Measurements from ENCODE around the gene SLC39A11. TPM values are rescaled to one million over a fixed set of nuclear protein-coding genes. Genes with fewer than 3 reads are reported as not detected.

The SLC39A11 gene
- total RNA-seq, 1 donor from 2014 or later: 8.2 TPM

- FAIRE-seq: no peak
- no peak for DNase-seq (ENCODE audit: low spot score in 2 of 2)
These were observed 39.6 kb downstream of the SLC39A11 start for GRCh38 chr17:73052923-73053322.

- no peak for DNase-seq (ENCODE audit: low spot score in 2 of 2)
- FAIRE-seq: no peak
These were observed 41.7 kb downstream of the SLC39A11 start for GRCh38 chr17:73050797-73051196.

DNA sequence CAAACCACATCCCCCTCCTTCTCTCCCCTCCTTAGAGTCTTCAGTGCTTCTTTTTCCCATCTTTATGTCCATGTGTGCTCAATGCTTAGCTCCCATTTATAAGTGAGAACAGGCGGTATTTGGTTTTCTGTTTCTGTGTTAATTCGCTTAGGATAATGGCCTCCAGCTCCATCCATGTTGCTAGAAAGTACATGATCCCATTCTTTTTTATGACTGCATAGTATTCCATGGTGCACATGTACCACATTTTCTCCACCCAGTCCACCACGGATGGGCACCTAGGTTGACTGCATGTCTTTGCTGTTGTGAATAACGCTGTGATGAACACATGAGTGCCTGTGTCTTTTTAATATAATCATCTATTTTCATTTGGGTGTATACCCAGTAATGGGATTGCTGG, 44.3 kb downstream of the SLC39A11 start:
- DNase-seq (ENCODE audit: low spot score in 2 of 2) (no peak), FAIRE-seq (no peak)

- DNase-seq (ENCODE audit: low spot score in 2 of 2): no peak
- no peak for FAIRE-seq
These were observed 46.8 kb downstream of the SLC39A11 start for GRCh38 chr17:73045724-73046123.

DNA sequence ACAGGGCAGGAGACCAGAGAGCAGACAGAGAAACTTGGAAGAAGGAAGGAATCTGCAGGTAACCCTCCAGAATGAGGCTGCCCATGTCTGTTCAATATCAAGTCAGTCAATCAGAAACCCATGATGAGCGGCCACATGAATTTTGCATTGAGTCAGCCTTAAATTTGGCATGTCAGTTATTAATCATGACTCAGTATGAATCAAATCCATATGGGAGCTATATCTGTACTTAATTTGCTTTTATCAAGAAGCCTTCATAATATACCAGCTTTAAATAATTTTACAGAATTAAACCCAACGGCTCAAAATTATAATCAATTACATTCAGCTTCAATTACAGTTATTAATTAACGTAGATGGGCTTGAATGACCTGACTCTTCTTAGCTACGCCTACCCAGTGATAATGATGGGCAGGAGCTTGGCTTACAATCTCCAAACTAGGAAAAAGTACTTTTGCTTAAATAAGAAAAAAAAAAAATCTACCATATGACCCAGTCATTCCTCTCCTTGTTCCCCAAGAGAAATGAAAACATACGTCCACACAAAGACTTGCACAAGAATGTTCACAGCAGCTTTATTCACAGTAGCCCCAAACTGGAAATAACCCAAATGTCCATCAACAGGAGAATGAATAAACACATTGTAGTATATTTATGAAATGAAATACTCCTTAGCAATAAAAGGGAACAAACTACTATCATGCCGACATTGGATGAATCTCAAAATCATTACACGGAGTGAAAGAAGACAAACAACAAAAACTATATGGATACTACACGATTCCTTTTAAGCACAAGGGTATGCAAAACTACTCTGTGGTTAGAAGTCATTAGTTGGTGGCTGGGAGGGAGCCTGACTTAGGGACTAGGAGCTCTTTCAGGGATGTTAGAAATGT, 48.6 kb downstream of the SLC39A11 start:
- no peak for FAIRE-seq
- DNase-seq (ENCODE audit: low spot score in 2 of 2): no peak

DNA sequence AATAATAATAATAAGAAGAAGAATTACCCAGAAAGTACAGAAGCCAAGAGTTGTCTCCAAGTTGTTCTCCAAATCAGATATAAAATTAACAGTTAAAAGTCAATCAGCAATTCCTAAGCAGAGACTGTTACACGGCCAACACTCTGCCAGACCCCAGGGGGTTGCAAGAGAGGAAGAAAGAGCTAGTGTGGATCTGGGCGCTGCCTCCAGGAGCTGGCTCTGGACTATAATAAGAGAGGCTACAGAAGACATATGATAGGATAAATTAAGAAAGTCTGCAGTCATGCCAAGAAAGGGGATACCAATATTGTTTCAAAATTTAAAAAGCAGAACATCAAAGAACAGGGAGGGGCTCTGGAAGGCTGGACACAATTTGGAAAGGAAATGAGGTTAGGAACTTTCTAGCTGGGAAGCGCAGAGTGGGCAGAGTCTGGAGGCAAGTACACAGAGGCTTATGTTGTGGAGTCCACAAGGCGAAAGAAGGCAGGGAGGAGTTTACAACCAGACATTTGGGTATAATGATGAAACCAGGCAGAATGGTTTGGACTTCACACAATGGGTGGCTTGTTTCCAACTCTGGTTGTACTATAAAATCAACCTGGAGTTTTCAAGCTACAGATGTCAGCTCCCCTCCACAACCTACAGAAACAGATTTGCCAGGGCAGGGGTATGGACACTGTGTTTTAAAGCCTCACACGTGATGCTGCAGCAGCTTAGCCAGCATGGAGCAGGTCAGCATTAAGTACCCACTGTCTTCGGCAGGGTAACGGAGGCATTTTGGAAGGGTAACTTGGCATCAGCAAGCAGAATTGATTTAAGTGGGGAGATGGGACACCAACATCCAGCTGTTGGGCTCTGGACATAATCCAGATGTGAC, 49.4 kb downstream of the SLC39A11 start:
- no peak for FAIRE-seq
- no peak for DNase-seq (ENCODE audit: low spot score in 2 of 2)

DNA sequence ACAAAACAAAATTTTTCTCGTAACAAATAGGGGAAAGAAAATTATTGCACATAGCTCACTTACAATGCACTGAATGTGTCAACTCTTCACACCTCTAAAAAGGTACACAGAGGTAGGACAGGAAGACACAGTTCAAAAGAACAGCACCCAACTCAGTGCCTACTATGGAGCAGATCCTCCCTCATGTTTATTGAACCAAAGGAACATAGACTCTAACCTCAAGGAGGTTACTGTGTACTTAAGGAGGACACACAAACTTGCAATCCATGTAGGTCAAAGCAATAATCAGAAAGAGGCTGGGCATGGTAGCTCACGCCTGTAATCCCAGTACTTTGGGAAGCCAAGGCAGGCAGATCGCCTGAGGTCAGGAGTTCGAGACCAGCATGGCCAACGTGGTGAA, 50.3 kb downstream of the SLC39A11 start:
- FAIRE-seq: no peak
- no peak for DNase-seq (ENCODE audit: low spot score in 2 of 2)

DNA sequence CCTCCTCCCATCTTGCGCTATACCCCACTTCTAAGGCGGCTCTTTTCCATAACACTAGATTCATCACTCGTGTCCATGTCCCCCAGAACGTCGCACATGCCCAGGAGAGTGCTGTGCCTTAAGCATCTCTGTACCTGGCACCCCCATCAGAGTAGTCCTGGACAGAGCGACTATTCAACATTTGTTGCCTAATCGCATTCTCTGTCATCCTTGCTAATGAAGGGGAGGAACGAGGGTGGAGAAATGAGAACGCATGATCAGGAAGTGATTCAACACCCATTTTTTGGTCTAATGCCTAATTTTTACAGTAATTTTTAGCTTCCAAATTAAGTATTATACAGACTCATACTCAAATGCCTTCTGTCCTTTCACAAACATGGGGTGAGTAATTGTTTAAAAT, 53.2 kb downstream of the SLC39A11 start:
- DNase-seq (ENCODE audit: low spot score in 2 of 2): no peak
- no peak for FAIRE-seq

DNA sequence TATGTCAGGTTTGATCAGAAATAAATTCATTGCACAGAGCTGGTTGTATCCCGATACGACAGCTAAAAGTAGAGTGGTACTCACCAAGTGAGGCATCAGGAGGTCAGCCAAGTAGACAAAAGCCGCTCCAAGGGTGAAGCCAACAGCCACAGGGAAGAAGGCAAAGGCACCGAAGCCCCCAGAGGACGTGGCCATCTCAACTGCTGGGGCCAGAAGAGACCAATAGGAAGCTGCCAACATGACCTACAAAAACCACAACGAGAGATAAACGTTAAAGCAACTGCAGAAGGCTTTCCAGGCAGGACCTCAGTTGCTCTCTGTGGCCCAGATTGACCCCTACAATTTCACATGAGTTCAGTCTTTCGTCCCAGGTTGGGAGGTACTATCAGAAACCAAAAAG, 61.0 kb downstream of the SLC39A11 start:
- FAIRE-seq (no peak), DNase-seq (ENCODE audit: low spot score in 2 of 2) (no peak)

DNA sequence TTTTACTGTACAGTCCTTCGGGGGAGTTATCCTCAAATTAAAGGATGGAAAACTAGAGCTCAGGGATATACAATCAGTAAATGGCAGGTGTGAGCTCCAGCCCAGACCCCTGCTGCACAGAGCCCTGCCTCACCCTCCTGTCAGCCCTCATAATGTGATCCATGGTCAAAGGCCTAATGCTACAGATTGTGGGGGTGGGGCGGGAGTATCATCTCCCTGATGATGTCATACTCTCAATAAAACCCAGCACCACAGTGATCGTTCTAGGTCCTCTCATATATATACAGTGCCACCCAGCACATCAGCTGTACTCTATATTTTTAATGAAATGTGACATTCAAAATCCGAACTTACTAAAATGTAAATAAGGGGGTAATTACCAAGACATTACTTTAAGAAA, 61.5 kb downstream of the SLC39A11 start:
- FAIRE-seq (no peak), DNase-seq (ENCODE audit: low spot score in 2 of 2) (no peak)

DNA sequence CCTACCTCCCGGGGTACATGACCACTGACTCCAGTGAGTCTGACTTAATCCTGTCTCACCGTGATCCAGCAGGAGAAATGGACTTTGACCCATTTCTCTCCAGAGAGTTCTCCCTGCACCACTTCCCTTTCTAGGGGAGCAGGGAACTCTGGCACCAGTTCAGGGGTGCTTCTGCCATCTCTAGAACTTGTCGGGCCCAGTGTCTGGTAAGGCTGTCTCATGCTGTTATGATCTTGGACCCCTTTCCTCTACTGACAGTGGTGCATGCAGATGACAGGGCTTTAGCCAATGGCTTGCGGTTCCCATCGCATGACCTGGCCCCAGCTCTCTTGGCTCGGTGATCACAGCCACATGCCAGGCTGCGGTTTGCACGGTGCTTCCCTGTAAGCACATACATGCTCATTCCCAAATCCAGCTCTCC, 62.0 kb downstream of the SLC39A11 start:
- no peak for FAIRE-seq
- DNase-seq (ENCODE audit: low spot score in 2 of 2): no peak

DNA sequence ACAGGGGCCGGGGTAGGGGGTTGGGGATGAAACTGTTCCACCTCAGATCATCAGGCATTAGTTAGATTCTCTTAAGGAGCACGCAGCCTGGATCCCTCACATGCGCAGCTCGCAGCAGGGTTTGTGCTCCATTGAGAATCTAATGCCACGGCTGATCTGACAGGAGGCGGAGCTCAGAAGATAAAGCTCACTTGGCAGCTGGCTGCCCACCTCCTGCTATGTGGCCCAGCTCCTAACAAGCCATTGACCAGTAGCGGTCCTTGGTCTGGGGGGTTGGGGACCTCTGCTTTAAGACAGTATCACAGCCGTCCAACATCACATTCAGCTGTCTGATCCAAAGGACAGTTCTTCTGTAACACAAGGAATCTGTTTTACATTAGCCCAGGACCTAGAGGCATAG, 62.5 kb downstream of the SLC39A11 start:
- FAIRE-seq (no peak), DNase-seq (ENCODE audit: low spot score in 2 of 2) (no peak)

DNA sequence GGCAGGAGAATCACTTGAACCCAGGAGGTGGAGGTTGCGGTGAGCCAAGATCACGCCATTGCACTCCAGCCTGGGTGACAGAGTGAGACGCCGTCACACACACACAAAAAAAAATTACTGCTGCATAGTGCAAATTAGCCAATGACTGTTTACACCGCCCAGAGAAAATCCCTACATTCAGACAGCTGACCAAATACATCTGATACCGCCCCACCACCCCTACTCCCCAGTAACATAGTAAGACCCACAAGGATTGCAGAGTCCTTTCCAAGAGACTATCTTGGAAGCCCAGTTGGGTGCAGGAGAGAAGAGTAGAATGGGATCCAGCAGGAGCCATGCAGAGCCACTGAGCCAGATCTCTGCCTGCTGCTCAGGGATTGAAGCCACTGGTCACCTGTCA, 63.5 kb downstream of the SLC39A11 start:
- DNase-seq (ENCODE audit: low spot score in 2 of 2) (no peak), FAIRE-seq (no peak)

GRCh38 chr17:73028299-73028755, 64.2 kb downstream of the SLC39A11 start:
- FAIRE-seq: no peak
- no peak for DNase-seq (ENCODE audit: low spot score in 2 of 2)

DNA sequence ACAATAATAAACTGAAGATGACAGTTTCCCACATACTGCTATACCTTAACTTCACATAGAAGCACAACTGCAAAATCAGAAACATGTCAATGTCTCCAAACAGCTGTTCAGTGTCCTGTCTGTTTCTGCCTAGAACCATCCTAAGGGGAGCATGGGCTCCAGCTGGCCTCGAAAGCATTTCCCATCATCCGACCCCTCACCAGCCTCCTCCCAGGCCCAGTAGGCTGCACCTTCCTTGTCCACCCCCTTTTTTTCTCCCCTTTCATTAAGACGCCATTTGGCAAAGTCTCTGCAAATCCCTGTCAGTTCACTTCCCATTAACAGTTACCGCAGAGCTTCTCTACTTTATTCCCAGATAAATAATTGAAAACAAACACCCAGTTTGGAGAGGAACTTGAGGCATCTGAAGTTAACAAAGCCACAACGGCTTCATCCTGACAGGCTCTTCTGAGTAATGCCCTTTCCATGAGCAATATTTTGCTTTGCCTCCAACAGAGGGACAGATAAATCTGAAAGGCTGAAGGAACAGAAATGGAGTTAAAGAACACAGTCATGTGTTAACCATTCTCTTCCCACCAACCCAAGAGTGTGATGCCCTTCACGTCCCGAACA, 65.3 kb downstream of the SLC39A11 start:
- no peak for DNase-seq (ENCODE audit: low spot score in 2 of 2)
- no peak for FAIRE-seq

- FAIRE-seq: no peak
- DNase-seq (ENCODE audit: low spot score in 2 of 2): no peak
These were observed 67.4 kb downstream of the SLC39A11 start for GRCh38 chr17:73025041-73025560.

GRCh38 chr17:73023759-73024158, 68.7 kb downstream of the SLC39A11 start:
- DNase-seq (ENCODE audit: low spot score in 2 of 2) (no peak), FAIRE-seq (no peak)

GRCh38 chr17:73022694-73023093, 69.8 kb downstream of the SLC39A11 start:
- FAIRE-seq (no peak), DNase-seq (ENCODE audit: low spot score in 2 of 2) (no peak)

- FAIRE-seq: no peak
- no peak for DNase-seq (ENCODE audit: low spot score in 2 of 2)
These were observed 70.7 kb downstream of the SLC39A11 start for GRCh38 chr17:73021771-73022170.

DNA sequence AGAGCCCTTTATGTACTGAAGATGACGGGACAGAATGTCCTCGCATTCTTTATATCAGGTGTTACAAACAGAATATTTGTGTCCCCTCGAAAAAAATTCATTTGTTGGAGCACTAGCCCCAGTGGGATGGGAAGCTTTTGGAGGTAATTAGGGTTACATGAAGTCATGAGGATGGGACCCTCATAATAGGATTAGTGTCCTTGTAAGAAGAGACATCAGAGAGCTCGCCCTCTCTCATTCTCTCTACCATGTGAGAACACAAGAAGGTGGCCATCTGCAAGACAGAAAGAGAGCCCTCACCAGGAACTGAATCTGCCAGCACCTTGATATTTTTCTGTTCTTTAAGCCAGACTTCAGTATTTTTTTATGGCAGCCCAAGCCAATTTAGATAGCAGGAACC, 72.4 kb downstream of the SLC39A11 start:
- DNase-seq (ENCODE audit: low spot score in 2 of 2): no peak
- FAIRE-seq: no peak

GRCh38 chr17:73018599-73018998, 73.9 kb downstream of the SLC39A11 start:
- DNase-seq (ENCODE audit: low spot score in 2 of 2): no peak
- FAIRE-seq: no peak
